Activated CD4-positive, alpha-beta T cell treated with anti-CD3 and anti-CD28 coated beads for 4 hours (primary cell): ENCODE data around the gene GLT1D1.
"Not testable (repeated sequence)": the region's sequence is repeated elsewhere in the genome, so short reads cannot be mapped to it uniquely, and the experiment has no call there.

Experiments
- DNase-seq, 2 donors: peaks; one replicate each; pipeline ENCODE4 v3.0.0-alpha.2; 2020

The GLT1D1 gene

GRCh38 chr12:128852885-128853599, at the start of gene GLT1D1:
Gene GLT1D1, plus strand, starts transcription at chr12:128853478. Its CDS starts 104 bp downstream, at chr12:128853582.
- no peak for DNase-seq

- DNase-seq = no peak
These were observed 49.5 kb upstream of the GLT1D1 start for GRCh38 chr12:128803788-128804187.

GRCh38 chr12:128804762-128805161, 48.5 kb upstream of the GLT1D1 start:
- no peak for DNase-seq

- not testable (repeated sequence) for DNase-seq
These were observed 47.9 kb upstream of the GLT1D1 start for GRCh38 chr12:128805406-128805805.

- no peak for DNase-seq
These were observed 46.7 kb upstream of the GLT1D1 start for GRCh38 chr12:128806573-128806972.

DNA sequence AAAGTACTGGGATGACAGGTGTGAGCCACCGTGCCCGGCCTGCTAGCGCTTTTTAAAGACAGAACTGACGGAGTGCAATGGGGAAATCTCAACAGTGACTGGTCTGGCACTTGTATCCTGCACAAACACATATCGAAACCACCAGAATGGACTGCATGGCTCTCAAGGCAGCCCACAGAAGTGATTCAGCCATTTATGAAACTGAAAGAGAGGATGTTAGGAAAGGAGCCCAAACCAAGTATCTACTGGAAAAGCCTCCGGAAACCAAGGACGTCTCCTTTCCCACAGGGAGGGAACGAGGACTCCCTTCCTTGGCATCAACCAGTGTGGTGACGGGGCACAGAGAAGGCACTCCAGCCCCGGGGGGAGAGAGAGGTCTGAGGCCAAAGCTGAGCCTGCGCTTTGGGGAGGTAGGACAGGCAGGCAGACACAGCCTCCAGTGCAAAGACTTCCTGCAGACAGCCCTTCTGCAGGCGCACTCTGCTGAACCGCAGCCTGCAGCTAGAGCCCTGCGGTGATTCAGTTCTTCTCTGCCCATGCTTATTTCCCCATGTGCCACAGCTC, 46.0 kb upstream of the GLT1D1 start:
- DNase-seq = no peak

GRCh38 chr12:128808651-128809050, 44.6 kb upstream of the GLT1D1 start:
- no peak for DNase-seq

- peak in 1 of 2 donors; percentile 11 for DNase-seq
These were observed 42.8 kb upstream of the GLT1D1 start for GRCh38 chr12:128810182-128811127.

GRCh38 chr12:128811806-128812205, 41.5 kb upstream of the GLT1D1 start:
- DNase-seq = no peak

- DNase-seq = no peak
These were observed 39.9 kb upstream of the GLT1D1 start for GRCh38 chr12:128813392-128813791.

DNA sequence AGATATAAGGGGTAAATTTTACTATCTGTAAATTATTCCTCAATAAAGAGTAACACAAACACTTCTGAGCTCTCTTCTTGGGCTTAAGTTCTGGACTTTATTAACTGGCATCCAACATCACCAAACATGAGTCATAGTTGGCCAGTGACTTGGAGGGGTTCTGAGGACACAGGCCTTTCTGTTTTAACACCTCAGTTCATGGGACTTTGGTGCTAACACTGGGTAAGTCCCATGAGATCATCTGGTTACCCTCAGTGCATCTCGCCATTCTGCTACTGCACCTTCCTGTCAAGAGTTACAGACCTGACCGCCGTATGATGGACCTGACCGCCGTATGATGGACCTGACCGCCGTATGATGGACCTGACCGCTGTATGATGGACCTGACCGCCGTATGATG, 39.4 kb upstream of the GLT1D1 start:
- no peak for DNase-seq

GRCh38 chr12:128814411-128815261, 38.6 kb upstream of the GLT1D1 start:
- no peak for DNase-seq

DNA sequence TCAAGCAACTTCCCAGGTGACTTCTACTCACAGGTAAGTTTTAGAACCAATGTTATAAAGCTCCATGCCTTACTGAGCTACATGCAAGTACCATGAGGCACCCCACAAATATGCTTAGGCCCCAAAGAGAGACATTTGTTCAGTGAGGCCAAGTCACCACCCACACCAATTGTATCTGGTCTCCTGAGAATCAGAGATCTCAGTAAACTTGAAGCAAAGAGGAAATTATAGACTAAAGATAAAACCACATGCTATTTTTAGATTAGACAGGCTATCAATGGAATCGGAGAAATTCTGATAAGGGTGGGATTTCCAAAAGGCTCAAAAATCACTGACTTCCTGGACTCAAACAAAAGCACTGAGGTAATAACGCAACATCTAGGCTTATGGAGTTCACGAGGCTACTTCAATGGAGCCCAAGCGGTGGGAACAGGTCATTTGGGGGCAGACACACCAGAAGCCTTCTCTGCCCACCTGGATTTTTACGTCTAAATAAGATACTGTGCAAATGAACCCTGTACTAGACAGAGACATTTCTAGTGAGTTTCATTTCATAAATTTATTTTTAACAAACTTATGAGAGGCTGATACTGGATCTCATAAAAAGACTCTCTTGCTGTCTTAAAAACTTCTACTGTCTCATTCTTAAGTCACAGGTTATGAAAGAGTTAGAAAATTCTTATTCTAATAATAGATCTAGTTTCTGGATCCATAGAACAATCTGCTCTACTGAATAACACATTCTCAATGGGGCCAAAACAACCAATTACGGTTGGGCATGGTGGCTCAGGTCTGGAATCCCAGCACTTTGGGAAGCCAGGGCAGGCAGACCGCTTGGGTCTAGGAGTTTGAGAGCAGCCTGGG, 37.3 kb upstream of the GLT1D1 start:
- no peak for DNase-seq

DNA sequence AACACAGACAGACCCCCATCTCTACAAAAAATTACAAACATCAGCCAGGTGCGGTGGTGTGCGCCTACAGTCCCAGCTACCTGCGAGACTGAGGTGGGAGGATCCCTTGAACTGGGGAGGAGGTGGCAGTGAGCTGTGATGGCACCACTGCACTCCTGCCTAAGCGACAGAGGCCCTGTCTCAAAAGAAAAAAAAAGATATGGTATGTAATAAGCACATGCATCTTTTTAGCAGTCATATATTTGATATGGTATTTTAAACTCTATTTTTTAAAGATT, 36.7 kb upstream of the GLT1D1 start:
- DNase-seq = no peak

DNA sequence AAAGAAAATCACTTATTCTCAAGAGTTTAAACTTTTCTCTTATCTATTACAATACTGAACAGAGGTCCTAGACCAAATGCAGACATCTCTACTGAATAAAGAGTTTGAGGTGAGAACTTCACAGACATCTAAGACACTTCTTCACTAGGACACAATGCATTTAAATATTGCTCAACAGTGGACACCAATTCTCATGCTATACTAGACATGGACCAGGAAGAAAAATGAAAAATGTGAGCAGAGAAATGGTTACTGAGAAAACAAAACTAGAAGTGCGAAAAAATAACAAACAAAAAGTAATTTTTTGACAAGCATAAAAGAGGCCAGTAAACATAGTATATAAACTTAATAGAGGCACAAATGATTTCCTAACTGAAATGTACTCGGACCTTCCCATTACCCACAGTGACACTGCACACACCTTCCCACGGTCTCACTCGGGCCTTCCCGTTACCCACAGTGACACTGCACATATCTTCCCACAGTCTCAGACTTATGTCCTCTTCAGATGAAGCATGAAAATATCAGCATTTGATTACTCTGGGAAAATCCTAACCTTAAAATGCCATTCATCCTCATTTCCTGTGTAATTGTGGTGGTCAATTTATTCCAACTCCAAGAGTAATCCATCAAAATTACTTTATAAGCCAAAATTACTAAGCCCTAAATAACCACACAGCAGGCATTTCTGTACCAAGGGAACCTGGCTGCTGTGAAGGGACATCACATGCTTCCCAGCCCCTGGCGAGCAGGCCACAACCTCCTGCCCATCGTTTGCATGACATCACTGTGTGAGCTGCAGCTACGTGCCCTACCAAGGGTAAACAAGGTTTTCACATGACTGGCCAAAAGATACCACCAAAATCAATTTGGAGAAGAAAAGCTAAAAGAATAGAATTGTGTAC, 35.9 kb upstream of the GLT1D1 start:
- DNase-seq = no peak

DNA sequence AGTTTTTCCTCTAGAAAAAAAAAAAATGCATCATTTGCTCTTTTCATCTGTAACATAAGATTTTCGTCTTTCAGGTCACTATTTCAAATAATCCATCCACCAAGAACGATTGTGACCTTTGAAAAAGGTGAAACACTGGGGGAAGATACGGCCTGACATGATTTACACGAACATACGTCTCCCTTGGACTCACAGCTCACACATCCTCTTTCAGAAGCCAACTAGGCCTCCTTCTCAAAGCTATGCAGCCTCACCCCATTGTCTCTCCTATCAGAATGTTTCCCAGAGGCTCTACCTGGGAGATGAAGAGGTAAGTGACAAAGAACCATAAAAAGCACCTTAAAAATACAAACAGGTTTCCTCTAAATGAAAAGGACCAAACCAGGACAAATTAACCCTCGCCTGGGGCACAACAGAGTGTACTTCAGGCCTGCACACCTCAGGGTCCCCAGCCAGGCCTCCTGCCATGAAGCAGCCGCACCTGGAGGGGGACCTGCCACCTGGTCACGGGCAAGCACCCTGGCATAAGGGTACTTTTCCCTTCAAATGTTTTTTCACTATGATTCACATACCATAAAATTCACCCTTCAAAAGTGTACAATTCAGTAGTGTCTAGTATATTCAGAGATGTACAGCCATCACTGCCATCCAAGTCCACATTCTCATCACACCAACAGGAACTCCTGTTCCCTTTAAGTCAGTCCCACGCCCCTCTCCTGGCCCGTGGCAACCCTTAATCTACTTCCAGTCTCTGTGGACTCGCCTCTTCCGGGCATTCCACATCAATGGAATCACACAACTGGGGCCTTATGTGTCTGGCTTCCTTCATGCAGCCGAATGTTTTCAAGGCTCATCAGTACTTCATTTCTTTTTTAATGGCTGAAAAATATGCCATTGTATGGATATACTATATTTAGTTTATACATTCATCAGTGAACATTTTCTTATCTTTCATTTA, 34.9 kb upstream of the GLT1D1 start:
- no peak for DNase-seq

GRCh38 chr12:128819293-128820144, 33.8 kb upstream of the GLT1D1 start:
- DNase-seq = no peak

- DNase-seq = no peak
These were observed 33.0 kb upstream of the GLT1D1 start for GRCh38 chr12:128820253-128820652.
